Activated CD8-positive, alpha-beta T cell treated with anti-CD3 and anti-CD28 coated beads, Interleukin-2, amount 10 ng/mL, durations not matched to agents 7 days and 5 days (primary cell): ENCODE measurements around the gene VDR. TPM values are rescaled to one million over a fixed set of nuclear protein-coding genes. Genes with fewer than 3 reads are reported as not detected.

Experiments
- ATAC-seq: fragments of 150-1000 bp; cut with Tn5 transposase; one replicate; pipeline ENCODE4 v1.10.0; 2021; ENCODE audit warnings: moderate library complexity
- CTCF ChIA-PET: fragments of 350-600 bp; sonication (Branson Sonifier 250); formaldehyde crosslinking; loops from one replicate; lab custom pipeline; 2021; ENCODE audit warnings: antibody characterized with exemption; lab: Charles Lee
- POLR2A ChIA-PET: fragments of 350-600 bp; sonication (Branson Sonifier 250); formaldehyde crosslinking; loops from one replicate; lab custom pipeline; 2021; ENCODE audit warnings: antibody characterized with exemption; lab: Charles Lee
- DNase-seq: peaks from one replicate; pipeline ENCODE4 v3.0.0-alpha.2; 2020
- H3K27ac Mint-ChIP-seq: one replicate; pipeline ENCODE4 v1.8.0; 2021; ENCODE audit warnings: mild to moderate bottlenecking, mixed read lengths
- H3K27me3 Mint-ChIP-seq: one replicate; pipeline ENCODE4 v1.8.0; 2021; ENCODE audit warnings: low read depth, mixed read lengths
- H3K36me3 Mint-ChIP-seq: one replicate; pipeline ENCODE4 v1.8.0; 2021; ENCODE audit warnings: low read depth, mixed read lengths
- H3K4me1 Mint-ChIP-seq: one replicate; pipeline ENCODE4 v1.8.0; 2021; ENCODE audit warnings: low read depth, mixed read lengths
- H3K4me3 Mint-ChIP-seq: one replicate; pipeline ENCODE4 v1.8.0; 2021; ENCODE audit warnings: mild to moderate bottlenecking, mixed read lengths
- H3K9me3 Mint-ChIP-seq: one replicate; pipeline ENCODE4 v1.8.0; 2022; ENCODE audit warnings: mixed read lengths; ENCODE audit not compliant: insufficient read depth
- total RNA-seq, 2 experiments: library from RNA; stranded (reverse); gene quantifications; one replicate each; pipeline ENCODE4 v1.2.3, GENCODE V29; 2021

VDR gene
- total RNA-seq, 2 experiments from 2014 or later = 13.2 to 14.5 TPM

GRCh38 chr12:47942614-47943225, 37.9 kb upstream of the VDR start:
- Mint-ChIP-seq H3K4me1 (peaks cover 7% of the 10 kb centered on the region), H3K9me3 (no peaks in the 10 kb centered on the region), H3K36me3 (no peaks in the 10 kb centered on the region), H3K27ac (no peak overlapping the region), H3K4me3 (no peak overlapping the region), H3K27me3 (peaks cover 28% of the 10 kb centered on the region)
- ChIA-PET POLR2A (no interaction called here), CTCF (interaction anchor here (0.6 kb wide), 2 partner anchors 11 to 24 kb away, joined by 3 read pairs; no protein-coding TSS in a partner anchor)
- no peak for ATAC-seq
- DNase-seq = no peak

- peaks cover 7% of the 10 kb centered on the region for H3K4me1 Mint-ChIP-seq
- H3K27ac Mint-ChIP-seq = no peak overlapping the region
- DNase-seq (peak; percentile 61), ATAC-seq (peak; percentile 61)
- peaks cover 31% of the 10 kb centered on the region for H3K27me3 Mint-ChIP-seq
- H3K9me3 Mint-ChIP-seq = no peaks in the 10 kb centered on the region
- ChIA-PET POLR2A (no interaction called here), CTCF (interaction anchor here (0.6 to 1.5 kb wide), 5 partner anchors 12 to 247 kb away, joined by 3 to 5 read pairs (median 3); partner anchors contain the start of gene TMEM106C)
- no peaks in the 10 kb centered on the region for H3K36me3 Mint-ChIP-seq
- H3K4me3 Mint-ChIP-seq = no peak overlapping the region
These were observed 37.2 kb upstream of the VDR start for GRCh38 chr12:47941871-47942613.

- ATAC-seq = no peak
- H3K4me1 Mint-ChIP-seq = peaks cover 7% of the 10 kb centered on the region
- no peaks in the 10 kb centered on the region for H3K9me3 Mint-ChIP-seq
- H3K36me3 Mint-ChIP-seq = no peaks in the 10 kb centered on the region
- no peak overlapping the region for H3K27ac Mint-ChIP-seq
- H3K27me3 Mint-ChIP-seq = peaks cover 25% of the 10 kb centered on the region
- ChIA-PET CTCF (interaction anchor here (0.9 to 1.5 kb wide), 3 partner anchors 22 to 248 kb away, joined by 3 to 5 read pairs (median 3); partner anchors contain the start of gene TMEM106C), POLR2A (no interaction called here)
- H3K4me3 Mint-ChIP-seq = no peak overlapping the region
- no peak for DNase-seq
These were observed 36.6 kb upstream of the VDR start for GRCh38 chr12:47941475-47941780.

GRCh38 chr12:47940773-47941474, 36.1 kb upstream of the VDR start:
- ATAC-seq = no peak
- POLR2A ChIA-PET = no interaction called here
- H3K4me1 Mint-ChIP-seq = peaks cover 7% of the 10 kb centered on the region
- no peaks in the 10 kb centered on the region for H3K36me3 Mint-ChIP-seq
- H3K9me3 Mint-ChIP-seq = no peaks in the 10 kb centered on the region
- no peak for DNase-seq
- H3K27ac Mint-ChIP-seq = no peak overlapping the region
- H3K27me3 Mint-ChIP-seq = peaks cover 25% of the 10 kb centered on the region
- CTCF ChIA-PET = interaction anchor here (0.9 to 1.5 kb wide), 3 partner anchors 22 to 248 kb away, joined by 3 to 5 read pairs (median 3); partner anchors contain the start of gene TMEM106C
- H3K4me3 Mint-ChIP-seq = no peak overlapping the region

- DNase-seq = no peak
- H3K36me3 Mint-ChIP-seq = no peaks in the 10 kb centered on the region
- H3K27ac Mint-ChIP-seq = no peak overlapping the region
- ChIA-PET CTCF (no interaction called here), POLR2A (no interaction called here)
- no peak overlapping the region for H3K4me3 Mint-ChIP-seq
- no peak for ATAC-seq
- no peaks in the 10 kb centered on the region for H3K9me3 Mint-ChIP-seq
- H3K4me1 Mint-ChIP-seq = peaks cover 7% of the 10 kb centered on the region
- peaks cover 34% of the 10 kb centered on the region for H3K27me3 Mint-ChIP-seq
These were observed 34.3 kb upstream of the VDR start for GRCh38 chr12:47939009-47939601.

- peaks cover 34% of the 10 kb centered on the region for H3K27me3 Mint-ChIP-seq
- no peak overlapping the region for H3K4me3 Mint-ChIP-seq
- peaks cover 7% of the 10 kb centered on the region for H3K4me1 Mint-ChIP-seq
- H3K27ac Mint-ChIP-seq = no peak overlapping the region
- ChIA-PET CTCF (no interaction called here), POLR2A (interaction anchor here (0.6 kb wide), 1 partner anchor 128 kb away, joined by 6 read pairs; no protein-coding TSS in a partner anchor)
- H3K36me3 Mint-ChIP-seq = no peaks in the 10 kb centered on the region
- no peak for ATAC-seq
- H3K9me3 Mint-ChIP-seq = no peaks in the 10 kb centered on the region
- DNase-seq = no peak
These were observed 33.8 kb upstream of the VDR start for GRCh38 chr12:47938594-47938993.

GRCh38 chr12:47938093-47938492, 33.3 kb upstream of the VDR start:
- no peak for ATAC-seq
- Mint-ChIP-seq H3K27me3 (peaks cover 35% of the 10 kb centered on the region), H3K4me1 (peaks cover 7% of the 10 kb centered on the region), H3K4me3 (no peak overlapping the region), H3K27ac (no peak overlapping the region), H3K9me3 (no peaks in the 10 kb centered on the region), H3K36me3 (no peaks in the 10 kb centered on the region)
- POLR2A ChIA-PET = interaction anchor here (0.6 kb wide), 1 partner anchor 128 kb away, joined by 6 read pairs; no protein-coding TSS in a partner anchor
- no peak for DNase-seq
- CTCF ChIA-PET = no interaction called here

- POLR2A ChIA-PET = interaction anchor here (1.4 kb wide), 1 partner anchor 14 kb away, joined by 3 read pairs; no protein-coding TSS in a partner anchor
These were observed 30.4 kb upstream of the VDR start for GRCh38 chr12:47935184-47935583.

GRCh38 chr12:47931187-47931586, 26.4 kb upstream of the VDR start:
- H3K27ac Mint-ChIP-seq = no peak overlapping the region
- no peaks in the 10 kb centered on the region for H3K4me1 Mint-ChIP-seq
- ChIA-PET POLR2A (no interaction called here), CTCF (interaction anchor here (1.2 to 1.5 kb wide), 2 partner anchors 16 to 18 kb away, joined by 3 to 6 read pairs; no protein-coding TSS in a partner anchor)
- DNase-seq (no peak), ATAC-seq (no peak)
- H3K27me3 Mint-ChIP-seq = peaks cover 25% of the 10 kb centered on the region
- no peaks in the 10 kb centered on the region for H3K36me3 Mint-ChIP-seq
- H3K4me3 Mint-ChIP-seq = no peak overlapping the region
- H3K9me3 Mint-ChIP-seq = no peaks in the 10 kb centered on the region

More at GRCh38 chr12:47935184-47935583, 30.4 kb upstream of the VDR start:
- CTCF ChIA-PET = interaction anchor here (1.2 to 1.5 kb wide), 3 partner anchors 14 to 30 kb away, joined by 3 to 7 read pairs (median 3); partner anchors contain the start of genes TMEM106C and VDR
- DNase-seq (no peak), ATAC-seq (no peak)
- no peaks in the 10 kb centered on the region for H3K9me3 Mint-ChIP-seq
- no peaks in the 10 kb centered on the region for H3K36me3 Mint-ChIP-seq
- no peaks in the 10 kb centered on the region for H3K4me1 Mint-ChIP-seq
- H3K27me3 Mint-ChIP-seq = peaks cover 26% of the 10 kb centered on the region
- no peak overlapping the region for H3K27ac Mint-ChIP-seq
- no peak overlapping the region for H3K4me3 Mint-ChIP-seq

GRCh38 chr12:47930634-47931033, 25.8 kb upstream of the VDR start:
- ChIA-PET POLR2A (no interaction called here), CTCF (interaction anchor here (1.2 to 1.5 kb wide), 2 partner anchors 16 to 19 kb away, joined by 3 to 6 read pairs; no protein-coding TSS in a partner anchor)
- Mint-ChIP-seq H3K27ac (no peak overlapping the region), H3K9me3 (no peaks in the 10 kb centered on the region), H3K4me3 (no peak overlapping the region), H3K4me1 (no peaks in the 10 kb centered on the region), H3K27me3 (peaks cover 22% of the 10 kb centered on the region), H3K36me3 (no peaks in the 10 kb centered on the region)
- ATAC-seq (no peak), DNase-seq (no peak)

GRCh38 chr12:47927346-47927745, 22.6 kb upstream of the VDR start:
- ChIA-PET CTCF (interaction anchor here (0.9 to 1.4 kb wide), 3 partner anchors 22 to 212 kb away, joined by 3 to 4 read pairs (median 3); partner anchors contain the start of gene VDR), POLR2A (interaction anchor here (0.6 kb wide), 1 partner anchor 21 kb away, joined by 3 read pairs; no protein-coding TSS in a partner anchor)
- H3K4me3 Mint-ChIP-seq = no peak overlapping the region
- ATAC-seq (no peak), DNase-seq (no peak)
- H3K9me3 Mint-ChIP-seq = no peaks in the 10 kb centered on the region
- peaks cover 28% of the 10 kb centered on the region for H3K27me3 Mint-ChIP-seq
- no peak overlapping the region for H3K27ac Mint-ChIP-seq
- H3K4me1 Mint-ChIP-seq = no peaks in the 10 kb centered on the region
- H3K36me3 Mint-ChIP-seq = no peaks in the 10 kb centered on the region
